ENCODE data around the gene MRTFB. TPM values are rescaled to one million over a fixed set of nuclear protein-coding genes. Genes with fewer than 3 reads are reported as not detected.

The MRTFB gene
- total and polyA plus RNA-seq, 2 of the 13 experiments (the other 11 are each of a cell fraction or from before 2014, with no cell fraction given) = 11.4 to 14.0 TPM

GRCh38 chr16:14298374-14299122 is 227.4 kb downstream of the MRTFB start (continued):
- TF ChIP-seq ZUFSP (CRISPR knock-in tag; IDR thresholded peaks at IDR 0.05; ENCODE audit: borderline replicate concordance) = 0 out of 2 replicates have a peak, but pooled peaks have one; percentile 72
- TF ChIP-seq MAX (IDR thresholded peaks at IDR 0.05) = 0 out of 2 replicates have a peak, but pooled peaks have one; percentile 10
- peak; percentile 60; the same call in 1 of the 2 replicates for TF ChIP-seq ZMYM3 (CRISPR knock-in tag; IDR thresholded peaks at IDR 0.05)
- no peak for TF ChIP-seq ZNF180 (CRISPR knock-in tag; IDR thresholded peaks at IDR 0.05; ENCODE audit: borderline replicate concordance, low read depth)
- no peak for TF ChIP-seq BATF2 (CRISPR knock-in tag; IDR thresholded peaks at IDR 0.05)
- TF ChIP-seq MTF1 (CRISPR knock-in tag; IDR thresholded peaks at IDR 0.05) = no peak
- no peak for TF ChIP-seq ZNF569 (CRISPR knock-in tag; IDR thresholded peaks at IDR 0.05; ENCODE audit: borderline replicate concordance)
- no peak for TF ChIP-seq NR0B2 (CRISPR knock-in tag; IDR thresholded peaks at IDR 0.05)
- peak; percentile 82; the same call in 1 of the 2 replicates for TF ChIP-seq HNRNPL (IDR thresholded peaks at IDR 0.05; ENCODE audit: low read depth, low read length)
- no peak for TF ChIP-seq PLSCR1 (CRISPR knock-in tag; IDR thresholded peaks at IDR 0.05; ENCODE audit: borderline replicate concordance)
- 0 out of 2 replicates have a peak, but pooled peaks have one; percentile 1 for TF ChIP-seq SPEN (CRISPR knock-in tag; IDR thresholded peaks at IDR 0.05; ENCODE audit: low read depth)
- TF ChIP-seq FUBP1 (CRISPR knock-in tag; IDR thresholded peaks at IDR 0.05; ENCODE audit: borderline replicate concordance) = no peak
- peak; percentile 26 for TF ChIP-seq HNRNPLL (IDR thresholded peaks at IDR 0.05; ENCODE audit: low read depth, low read length, poor library complexity, severe bottlenecking)
- TF ChIP-seq GZF1 (CRISPR knock-in tag; IDR thresholded peaks at IDR 0.05) = 0 out of 2 replicates have a peak, but pooled peaks have one; percentile 24
- TF ChIP-seq KMT2A (CRISPR knock-in tag; IDR thresholded peaks at IDR 0.05) = no peak
- TF ChIP-seq PATZ1 (CRISPR knock-in tag; IDR thresholded peaks at IDR 0.05) = no peak
- TF ChIP-seq MXD4 (CRISPR knock-in tag; IDR thresholded peaks at IDR 0.05) = no peak
- TF ChIP-seq TMF1 (CRISPR knock-in tag; IDR thresholded peaks at IDR 0.05; ENCODE audit: low read depth) = no peak

Measured in HepG2 (cell line).